ENCODE results near the gene CEACAM19. TPM values are rescaled to one million over a fixed set of nuclear protein-coding genes. Genes with fewer than 3 reads are reported as not detected.
"Not testable (repeated sequence)": the region's sequence is repeated elsewhere in the genome, so short reads cannot be mapped to it uniquely, and the experiment has no call there.

The CEACAM19 gene
- total and polyA plus RNA-seq, 2 donors (not counting 3 experiments of a cell fraction or from before 2014, with no cell fraction given): 9.9 to 14.5 TPM

- H3K9ac ChIP-seq (replicated peaks; ENCODE audit: extremely low read depth, insufficient read depth, low read length); H3K27me3 ChIP-seq (ENCODE audit: control insufficient read depth in 2 of 2, insufficient read depth in 2 of 2, low read length in 2 of 2); H3K4me2 ChIP-seq (ENCODE audit: insufficient read depth, low read length); H2AFZ ChIP-seq (ENCODE audit: low read depth, low read length); H3K27ac ChIP-seq (ENCODE audit: insufficient read depth, low read depth, low read length); DNase-seq (ENCODE audit: low read depth, low spot score); H3K9me1 ChIP-seq (replicated peaks; ENCODE audit: control insufficient read depth, extremely low read depth, insufficient read depth, low read length); POLR2A ChIA-PET; H3K4me3 ChIP-seq (replicated peaks in 1 of 3; ENCODE audit: insufficient read depth in 1 of 3, low read depth in 1 of 3, low read length in 3 of 3); H3K36me3 ChIP-seq (ENCODE audit: control insufficient read depth in 2 of 2, extremely low read depth in 1 of 2, insufficient read depth in 2 of 2, low read length in 2 of 2); FAIRE-seq; dilution Hi-C loops (cut with MboI; ENCODE audit: extremely low pct_ligation_motif_present, low sequenced_read_pairs); H3K9me3 ChIP-seq (replicated peaks; ENCODE audit: control insufficient read depth, insufficient read depth, low read length); H4K20me1 ChIP-seq (replicated peaks; ENCODE audit: control insufficient read depth, extremely low read depth, insufficient read depth, low read length); BruUV-seq (replicated peaks): not testable (repeated sequence)
- peaks cover 52% of the 10 kb centered on the region for H3K4me1 ChIP-seq (ENCODE audit: control insufficient read depth, extremely low read depth, insufficient read depth, low read length)
- CTCF ChIA-PET: interaction anchor here (0.6 to 15.8 kb wide), 8 partner anchors 18 to 151 kb away, joined by 3 to 688 read pairs (median 30); partner anchors contain the start of gene CBLC
- H3K79me2 ChIP-seq (ENCODE audit: control insufficient read depth, insufficient read depth, low read length): peaks cover 15% of the 10 kb centered on the region
- intact Hi-C loops (cut with micrococcal nuclease): loop anchor here (5.0 kb wide), 1 partner anchor 231 kb away; no protein-coding TSS in a partner anchor
These were observed 50.1 kb downstream of the CEACAM19 start for GRCh38 chr19:44721369-44721768.

DNA sequence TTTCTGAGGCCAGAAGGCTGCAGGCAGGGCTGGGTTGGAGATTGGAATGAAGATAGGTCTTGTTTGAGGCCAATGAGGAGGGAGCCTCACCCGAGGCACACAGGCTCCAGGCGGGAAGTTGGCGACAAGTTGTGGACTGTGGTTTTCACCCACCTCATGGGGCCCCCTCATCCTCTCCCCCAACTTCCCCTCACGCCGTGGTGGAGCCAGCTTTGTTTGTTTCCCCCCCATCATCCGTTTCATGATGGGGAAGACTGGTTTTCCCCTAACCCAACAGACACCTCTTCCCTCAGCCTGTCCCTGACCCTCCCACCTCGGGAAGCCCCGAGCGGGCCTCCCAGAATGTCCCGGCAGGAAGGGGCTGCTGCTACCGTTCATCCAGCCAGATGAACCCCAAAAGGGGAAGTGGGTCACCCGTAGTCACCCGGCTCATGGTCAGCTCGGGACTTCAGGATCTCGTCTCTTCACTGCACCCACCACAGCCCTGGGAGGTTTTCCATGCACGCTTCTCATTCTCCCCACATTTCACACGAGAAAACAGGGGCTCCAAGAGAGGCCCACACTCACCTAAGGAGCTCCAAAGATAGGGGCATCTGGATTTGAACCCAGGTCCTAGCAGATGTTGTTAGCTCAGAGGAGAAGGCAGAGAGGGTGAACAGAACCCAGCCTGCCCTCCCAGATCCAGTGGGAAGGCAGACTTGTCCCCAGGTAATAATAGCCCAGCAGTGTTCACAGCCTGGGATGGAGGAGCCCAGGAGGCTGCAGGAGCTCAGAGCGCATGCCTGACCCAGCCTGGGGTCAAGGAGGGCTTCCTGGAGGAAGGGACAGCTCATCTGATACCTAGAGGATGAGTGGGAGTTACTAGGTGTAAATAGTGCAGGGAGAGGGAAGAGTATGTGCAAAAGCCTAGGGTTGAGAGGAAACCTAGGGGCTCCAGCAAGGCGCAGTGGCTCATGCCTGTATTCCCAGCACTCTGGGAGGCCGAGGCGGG, 51.1 kb downstream of the CEACAM19 start:
- peak; percentile 76 for FAIRE-seq
- H2AFZ ChIP-seq (ENCODE audit: low read depth, low read length): peak overlapping the region; percentile 77
- no peaks in the 10 kb centered on the region for H3K27me3 ChIP-seq (ENCODE audit: control insufficient read depth in 2 of 2, insufficient read depth in 2 of 2, low read length in 2 of 2)
- peak overlapping the region; percentile 2 to 34 (median 3) for H3K4me3 ChIP-seq (replicated peaks in 1 of 3; ENCODE audit: insufficient read depth in 1 of 3, low read depth in 1 of 3, low read length in 3 of 3)
- no peak for TF ChIP-seq JUN (IDR thresholded peaks at IDR 0.05; ENCODE audit: borderline replicate concordance, insufficient read depth, insufficient read length, low read depth)
- no peak for TF ChIP-seq MYC (IDR thresholded peaks at IDR 0.05; ENCODE audit: low read depth, low read length)
- TF ChIP-seq, protein P1, sequence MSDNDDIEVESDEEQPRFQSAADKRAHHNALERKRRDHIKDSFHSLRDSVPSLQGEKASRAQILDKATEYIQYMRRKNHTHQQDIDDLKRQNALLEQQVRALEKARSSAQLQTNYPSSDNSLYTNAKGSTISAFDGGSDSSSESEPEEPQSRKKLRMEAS (IDR thresholded peaks at IDR 0.05; ENCODE audit: insufficient read depth, insufficient read length): no peak
- TF ChIP-seq FOS (IDR thresholded peaks at IDR 0.05; ENCODE audit: borderline replicate concordance, insufficient read depth, low read length): peak; percentile 36
- TF ChIP-seq POLR2AphosphoS5 (IDR thresholded peaks at IDR 0.05; ENCODE audit: insufficient read depth, low read depth, low read length): no peak
- TF ChIP-seq GATA2 (IDR thresholded peaks at IDR 0.05; ENCODE audit: insufficient read depth, insufficient read length, low read depth, low read length): peak; percentile 65
- no peak for TF ChIP-seq POLR2A (IDR thresholded peaks at IDR 0.05; ENCODE audit: low read depth, low read length)
- no peak for TF ChIP-seq EZH2 (IDR thresholded peaks at IDR 0.05; ENCODE audit: borderline replicate concordance, low read depth, low read length, severe bottlenecking)
- TF ChIP-seq, protein P2, sequence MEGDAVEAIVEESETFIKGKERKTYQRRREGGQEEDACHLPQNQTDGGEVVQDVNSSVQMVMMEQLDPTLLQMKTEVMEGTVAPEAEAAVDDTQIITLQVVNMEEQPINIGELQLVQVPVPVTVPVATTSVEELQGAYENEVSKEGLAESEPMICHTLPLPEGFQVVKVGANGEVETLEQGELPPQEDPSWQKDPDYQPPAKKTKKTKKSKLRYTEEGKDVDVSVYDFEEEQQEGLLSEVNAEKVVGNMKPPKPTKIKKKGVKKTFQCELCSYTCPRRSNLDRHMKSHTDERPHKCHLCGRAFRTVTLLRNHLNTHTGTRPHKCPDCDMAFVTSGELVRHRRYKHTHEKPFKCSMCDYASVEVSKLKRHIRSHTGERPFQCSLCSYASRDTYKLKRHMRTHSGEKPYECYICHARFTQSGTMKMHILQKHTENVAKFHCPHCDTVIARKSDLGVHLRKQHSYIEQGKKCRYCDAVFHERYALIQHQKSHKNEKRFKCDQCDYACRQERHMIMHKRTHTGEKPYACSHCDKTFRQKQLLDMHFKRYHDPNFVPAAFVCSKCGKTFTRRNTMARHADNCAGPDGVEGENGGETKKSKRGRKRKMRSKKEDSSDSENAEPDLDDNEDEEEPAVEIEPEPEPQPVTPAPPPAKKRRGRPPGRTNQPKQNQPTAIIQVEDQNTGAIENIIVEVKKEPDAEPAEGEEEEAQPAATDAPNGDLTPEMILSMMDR (IDR thresholded peaks at IDR 0.05; ENCODE audit: extremely low read depth in 1 of 2, insufficient read depth in 1 of 2, low read depth in 1 of 2, low read length in 2 of 2): no peak
- peak overlapping the region; percentile 67 for H3K27ac ChIP-seq (ENCODE audit: insufficient read depth, low read depth, low read length)
- dilution Hi-C loops (cut with MboI; ENCODE audit: extremely low pct_ligation_motif_present, low sequenced_read_pairs) (no loop called here), intact Hi-C loops (cut with micrococcal nuclease) (loop anchor here (1.0 to 5.0 kb wide), 2 partner anchors 30 to 230 kb away; no protein-coding TSS in a partner anchor)
- BruUV-seq (replicated peaks): no TSS peak
- H3K4me1 ChIP-seq (ENCODE audit: control insufficient read depth, extremely low read depth, insufficient read depth, low read length): peaks cover 49% of the 10 kb centered on the region
- H3K9me3 ChIP-seq (replicated peaks; ENCODE audit: control insufficient read depth, insufficient read depth, low read length): no peaks in the 10 kb centered on the region
- ChIA-PET POLR2A (no interaction called here), CTCF (interaction anchor here (0.6 to 15.8 kb wide), 24 partner anchors 9 to 152 kb away, joined by 3 to 688 read pairs (median 6); partner anchors contain the start of genes BCAM, BCL3, CBLC and NECTIN2)
- peaks cover 10% of the 10 kb centered on the region for H3K79me2 ChIP-seq (ENCODE audit: control insufficient read depth, insufficient read depth, low read length)
- no peaks in the 10 kb centered on the region for H3K9me1 ChIP-seq (replicated peaks; ENCODE audit: control insufficient read depth, extremely low read depth, insufficient read depth, low read length)
- peak overlapping the region; percentile 65 for H3K4me2 ChIP-seq (ENCODE audit: insufficient read depth, low read length)
- peak overlapping the region; percentile 43 for H3K9ac ChIP-seq (replicated peaks; ENCODE audit: extremely low read depth, insufficient read depth, low read length)
- H4K20me1 ChIP-seq (replicated peaks; ENCODE audit: control insufficient read depth, extremely low read depth, insufficient read depth, low read length): no peaks in the 10 kb centered on the region
- no peaks in the 10 kb centered on the region for H3K36me3 ChIP-seq (ENCODE audit: control insufficient read depth in 2 of 2, extremely low read depth in 1 of 2, insufficient read depth in 2 of 2, low read length in 2 of 2)
- peak; percentile 48 for DNase-seq (ENCODE audit: low read depth, low spot score)
